ENCODE data around the gene SH3BP4.

The SH3BP4 gene

GRCh38 chr2:234982096-234982834, 30.4 kb downstream of the SH3BP4 start:
- H3K4me3 ChIP-seq (ENCODE audit: low read depth in 1 of 2, low read length in 2 of 2) = no peak overlapping the region
- no peaks in the 10 kb centered on the region for H4K20me1 ChIP-seq (ENCODE audit: insufficient read depth, low read length)
- H3K9ac ChIP-seq (ENCODE audit: low read depth, low read length) = no peak overlapping the region
- H3K9me3 ChIP-seq (ENCODE audit: insufficient read depth, low read length, severe bottlenecking) = no peaks in the 10 kb centered on the region
- DNase-seq = no peak
- no peaks in the 10 kb centered on the region for H3K36me3 ChIP-seq (ENCODE audit: insufficient read depth, low read length)
- no peaks in the 10 kb centered on the region for H3K79me2 ChIP-seq (ENCODE audit: insufficient read depth, low read length)
- H3K4me1 ChIP-seq (ENCODE audit: insufficient read depth, low read length) = no peaks in the 10 kb centered on the region
- peaks cover 9% of the 10 kb centered on the region for H3K27me3 ChIP-seq (ENCODE audit: insufficient read depth, low read length, poor library complexity)
- H2AFZ ChIP-seq (ENCODE audit: low read depth, low read length) = no peak overlapping the region
- H3K4me2 ChIP-seq (ENCODE audit: insufficient read depth, low read length) = no peak overlapping the region
- ATAC-seq (ENCODE audit: insufficient read depth, low read depth) = no peak
- TF ChIP-seq EZH2 (IDR thresholded peaks at IDR 0.05; ENCODE audit: borderline replicate concordance, low read depth, low read length, severe bottlenecking) (no peak), CTCF (IDR thresholded peaks at IDR 0.05; ENCODE audit: borderline replicate concordance, extremely low read depth, low read length, poor library complexity, severe bottlenecking) (no peak)
- no peak overlapping the region for H3K27ac ChIP-seq (ENCODE audit: low read length)

GRCh38 chr2:234983011-234983726, 31.4 kb downstream of the SH3BP4 start:
- no peak for DNase-seq
- Histone ChIP-seq H3K4me3 (ENCODE audit: low read depth in 1 of 2, low read length in 2 of 2) (no peak overlapping the region), H3K9ac (ENCODE audit: low read depth, low read length) (no peak overlapping the region), H3K27me3 (ENCODE audit: insufficient read depth, low read length, poor library complexity) (peaks cover 9% of the 10 kb centered on the region), H4K20me1 (ENCODE audit: insufficient read depth, low read length) (no peaks in the 10 kb centered on the region), H3K27ac (ENCODE audit: low read length) (no peak overlapping the region), H3K36me3 (ENCODE audit: insufficient read depth, low read length) (no peaks in the 10 kb centered on the region), H3K4me1 (ENCODE audit: insufficient read depth, low read length) (no peaks in the 10 kb centered on the region), H3K4me2 (ENCODE audit: insufficient read depth, low read length) (no peak overlapping the region), H3K79me2 (ENCODE audit: insufficient read depth, low read length) (no peaks in the 10 kb centered on the region), H2AFZ (ENCODE audit: low read depth, low read length) (no peak overlapping the region), H3K9me3 (ENCODE audit: insufficient read depth, low read length, severe bottlenecking) (no peaks in the 10 kb centered on the region)
- no peak for ATAC-seq (ENCODE audit: insufficient read depth, low read depth)
- TF ChIP-seq CTCF (IDR thresholded peaks at IDR 0.05; ENCODE audit: borderline replicate concordance, extremely low read depth, low read length, poor library complexity, severe bottlenecking) (no peak), EZH2 (IDR thresholded peaks at IDR 0.05; ENCODE audit: borderline replicate concordance, low read depth, low read length, severe bottlenecking) (no peak)

GRCh38 chr2:234985608-234986245, 33.9 kb downstream of the SH3BP4 start:
- H3K79me2 ChIP-seq (ENCODE audit: insufficient read depth, low read length) = no peaks in the 10 kb centered on the region

More at GRCh38 chr2:234985608-234986245, 33.9 kb downstream of the SH3BP4 start:
- no peak overlapping the region for H3K9ac ChIP-seq (ENCODE audit: low read depth, low read length)
- no peaks in the 10 kb centered on the region for H3K36me3 ChIP-seq (ENCODE audit: insufficient read depth, low read length)
- no peak for ATAC-seq (ENCODE audit: insufficient read depth, low read depth)
- H3K27me3 ChIP-seq (ENCODE audit: insufficient read depth, low read length, poor library complexity) = peaks cover 13% of the 10 kb centered on the region
- TF ChIP-seq CTCF (IDR thresholded peaks at IDR 0.05; ENCODE audit: borderline replicate concordance, extremely low read depth, low read length, poor library complexity, severe bottlenecking) (no peak), EZH2 (IDR thresholded peaks at IDR 0.05; ENCODE audit: borderline replicate concordance, low read depth, low read length, severe bottlenecking) (no peak)
- no peaks in the 10 kb centered on the region for H4K20me1 ChIP-seq (ENCODE audit: insufficient read depth, low read length)
- H2AFZ ChIP-seq (ENCODE audit: low read depth, low read length) = no peak overlapping the region
- H3K4me2 ChIP-seq (ENCODE audit: insufficient read depth, low read length) = no peak overlapping the region
- H3K4me1 ChIP-seq (ENCODE audit: insufficient read depth, low read length) = no peaks in the 10 kb centered on the region
- DNase-seq = no peak
- no peak overlapping the region for H3K27ac ChIP-seq (ENCODE audit: low read length)
- no peaks in the 10 kb centered on the region for H3K9me3 ChIP-seq (ENCODE audit: insufficient read depth, low read length, severe bottlenecking)
- H3K4me3 ChIP-seq (ENCODE audit: low read depth in 1 of 2, low read length in 2 of 2) = no peak overlapping the region

Data from DND-41 (cell line).